Caki2 (cell line): Measurements from ENCODE around the gene ACSM5. TPM values are rescaled to one million over a fixed set of nuclear protein-coding genes. Genes with fewer than 3 reads are reported as not detected.
A peak's percentile ranks its signal among the peaks of the same experiment; 100 is the strongest.
"Not testable (repeated sequence)": the region's sequence is repeated elsewhere in the genome, so short reads cannot be mapped to it uniquely, and the experiment has no call there.

Experiments used
- DNase-seq: peaks from one replicate; pipeline ENCODE4 v3.0.0-alpha.2; 2015; ENCODE audit warnings: low read depth
- in situ Hi-C: cut with HindIII; loops from 2 replicates; pipeline ENCODE4 v1.10.0; 2016; ENCODE audit warnings: low sequenced_read_pairs, low pct_unique_long_range_greater_than_20kb, mixed read lengths
- total RNA-seq: library from RNA; depleted of rRNA; stranded (reverse); fragments of >200 nt; shearing (Covaris generic); gene quantifications from 2 replicates; pipeline ENCODE4 v1.2.3, GENCODE V29; 2014; ENCODE audit warnings: low replicate concordance

Gene ACSM5
- total RNA-seq, 1 experiment from 2014 or later = 8.0 TPM

- in situ Hi-C loops = no loop called here
- no peak for DNase-seq
These were observed 13.4 kb upstream of the ACSM5 start for GRCh38 chr16:20395946-20396345.

GRCh38 chr16:20396846-20397467 lies 12.4 kb upstream of the ACSM5 start:
- in situ Hi-C loops = no loop called here
- no peak for DNase-seq

GRCh38 chr16:20397468-20398074 lies 11.8 kb upstream of the ACSM5 start:
- DNase-seq = no peak
- in situ Hi-C loops = no loop called here

- in situ Hi-C loops = no loop called here
- DNase-seq = no peak
These were observed 10.7 kb upstream of the ACSM5 start for GRCh38 chr16:20398603-20399002.

- no peak for DNase-seq
- in situ Hi-C loops = no loop called here
These were observed 10.1 kb upstream of the ACSM5 start for GRCh38 chr16:20399185-20399584.

- DNase-seq = peak; percentile 79
- in situ Hi-C loops = no loop called here
These were observed 8.3 kb upstream of the ACSM5 start for GRCh38 chr16:20401066-20401465.

GRCh38 chr16:20401475-20402016 lies 7.8 kb upstream of the ACSM5 start:
- in situ Hi-C loops = no loop called here
- peak; percentile 57 for DNase-seq

GRCh38 chr16:20402651-20403050 lies 6.7 kb upstream of the ACSM5 start:
- no peak for DNase-seq
- in situ Hi-C loops = no loop called here

GRCh38 chr16:20404637-20405036 lies 4.7 kb upstream of the ACSM5 start, which contains the start of gene PDILT:
TSS of gene PDILT (minus strand) at chr16:20404737. CDS start at chr16:20399300, 5,437 bp downstream.
- DNase-seq = no peak
- in situ Hi-C loops = no loop called here

GRCh38 chr16:20410121-20410723 lies 888 bp downstream of the ACSM5 start:
- peak; percentile 48 for DNase-seq
- in situ Hi-C loops = no loop called here

- no peak for DNase-seq
- in situ Hi-C loops = no loop called here
These were observed 1.7 kb downstream of the ACSM5 start for GRCh38 chr16:20411055-20411454.

- in situ Hi-C loops = no loop called here
- DNase-seq = peak; percentile 36
These were observed 6.2 kb downstream of the ACSM5 start for GRCh38 chr16:20415541-20415940.

GRCh38 chr16:20419093-20419492 lies 9.8 kb downstream of the ACSM5 start:
- in situ Hi-C loops, DNase-seq: not testable (repeated sequence)

- DNase-seq, in situ Hi-C loops: not testable (repeated sequence)
These were observed 12.4 kb downstream of the ACSM5 start for GRCh38 chr16:20421748-20422147.

GRCh38 chr16:20423772-20424128 lies 14.4 kb downstream of the ACSM5 start:
- DNase-seq, in situ Hi-C loops: not testable (repeated sequence)

GRCh38 chr16:20424129-20424866 lies 15.0 kb downstream of the ACSM5 start:
- in situ Hi-C loops = no loop called here
- no peak for DNase-seq

GRCh38 chr16:20427401-20427797 lies 18.1 kb downstream of the ACSM5 start:
- in situ Hi-C loops, DNase-seq: not testable (repeated sequence)

- DNase-seq, in situ Hi-C loops: not testable (repeated sequence)
These were observed 20.2 kb downstream of the ACSM5 start for GRCh38 chr16:20429499-20429898.

- in situ Hi-C loops, DNase-seq: not testable (repeated sequence)
These were observed 21.1 kb downstream of the ACSM5 start for GRCh38 chr16:20430480-20430879.
